ENCODE measurements around the gene TPSB2. TPM values are rescaled to one million over a fixed set of nuclear protein-coding genes. Genes with fewer than 3 reads are reported as not detected.
"Not testable (repeated sequence)": the region's sequence is repeated elsewhere in the genome, so short reads cannot be mapped to it uniquely, and the experiment has no call there.

TPSB2 gene
- total RNA-seq, 1 donor from 2014 or later: not detected

GRCh38 chr16:1201444-1201843 is 28.5 kb downstream of the TPSB2 start:
- intact Hi-C loops (cut with micrococcal nuclease): no loop called here

GRCh38 chr16:1200014-1200627 is 29.9 kb downstream of the TPSB2 start:
- intact Hi-C loops (cut with micrococcal nuclease): no loop called here

GRCh38 chr16:1199347-1200013 is 30.5 kb downstream of the TPSB2 start:
- intact Hi-C loops (cut with micrococcal nuclease): no loop called here

GRCh38 chr16:1198671-1199346 is 31.2 kb downstream of the TPSB2 start:
- intact Hi-C loops (cut with micrococcal nuclease): not testable (repeated sequence)

- intact Hi-C loops (cut with micrococcal nuclease): no loop called here
Measured at GRCh38 chr16:1198194-1198593, 31.8 kb downstream of the TPSB2 start.

- intact Hi-C loops (cut with micrococcal nuclease): no loop called here
Measured at GRCh38 chr16:1197237-1197866, 32.6 kb downstream of the TPSB2 start.

GRCh38 chr16:1196494-1196893 is 33.5 kb downstream of the TPSB2 start:
- intact Hi-C loops (cut with micrococcal nuclease): no loop called here

- intact Hi-C loops (cut with micrococcal nuclease): loop anchor here (1.0 kb wide), 1 partner anchor 89 kb away; no protein-coding TSS in a partner anchor
Measured at GRCh38 chr16:1195393-1195666, 34.7 kb downstream of the TPSB2 start.

- intact Hi-C loops (cut with micrococcal nuclease): loop anchor here (1.0 kb wide), 1 partner anchor 89 kb away; no protein-coding TSS in a partner anchor
Measured at GRCh38 chr16:1194665-1195392, 35.2 kb downstream of the TPSB2 start.

- intact Hi-C loops (cut with micrococcal nuclease): no loop called here
Measured at GRCh38 chr16:1193825-1194581, 36.0 kb downstream of the TPSB2 start.

- intact Hi-C loops (cut with micrococcal nuclease): no loop called here
Measured at GRCh38 chr16:1193143-1193824, 36.7 kb downstream of the TPSB2 start.

- intact Hi-C loops (cut with micrococcal nuclease): no loop called here
Measured at GRCh38 chr16:1192384-1193073, 37.5 kb downstream of the TPSB2 start.

- intact Hi-C loops (cut with micrococcal nuclease): not testable (repeated sequence)
Measured at GRCh38 chr16:1190789-1191188, 39.2 kb downstream of the TPSB2 start.

- intact Hi-C loops (cut with micrococcal nuclease): no loop called here
Measured at GRCh38 chr16:1189455-1189854, 40.5 kb downstream of the TPSB2 start.

- intact Hi-C loops (cut with micrococcal nuclease): no loop called here
Measured at GRCh38 chr16:1188432-1189189, 41.4 kb downstream of the TPSB2 start.

- intact Hi-C loops (cut with micrococcal nuclease): not testable (repeated sequence)
Measured at GRCh38 chr16:1185460-1186207, 44.4 kb downstream of the TPSB2 start.

- intact Hi-C loops (cut with micrococcal nuclease): no loop called here
Measured at GRCh38 chr16:1184980-1185379, 45.0 kb downstream of the TPSB2 start.

Data from T-helper 1 cell treated with Interleukin-12 subunit alpha and Interleukin-12 subunit beta and Interleukin-4 antibody, amounts not matched to agents 30 ng/mL and 1 ng/mL, for 36 hours (primary cell).